Esophagus squamous epithelium (tissue), 4 donors: Measurements from ENCODE around the gene APBA2.

Source experiments
- CTCF ChIP-seq, 6 experiments: fragments of 450-650 bp in 4 of 6; fragments of 200-600 bp in 2 of 6; sonication (generic) in 2 of 6; IDR thresholded peaks; one replicate each; pipeline ENCODE4 v1.5.1; 2016 to 2019; ENCODE audit warnings: antibody characterized with exemption in 6 of 6, mild to moderate bottlenecking in 4 of 6, moderate library complexity in 4 of 6
- POLR2A ChIP-seq, 4 donors: fragments of 450-650 bp; IDR thresholded peaks; one replicate each; pipeline ENCODE4 v1.6.1; 2017; ENCODE audit warnings: antibody characterized with exemption in 4 of 4, mild to moderate bottlenecking in 4 of 4, moderate library complexity in 3 of 4

GRCh38 chr15:28873006-28873405 is 12.8 kb upstream of the APBA2 start:
- TF ChIP-seq CTCF (IDR thresholded peaks at IDR 0.05): no peak
- no peak for TF ChIP-seq POLR2A (IDR thresholded peaks at IDR 0.05)
